WTC11 (cell line): Measurements from ENCODE around the gene C10orf71. TPM values are rescaled to one million over a fixed set of nuclear protein-coding genes. Genes with fewer than 3 reads are reported as not detected.

Source experiments
- ATAC-seq: fragments of 200-7000 bp; cut with Tn5 transposase; 2 replicates; pipeline ENCODE4 v1.10.0; 2021; ENCODE audit warnings: mild to moderate bottlenecking, moderate library complexity
- CTCF ChIA-PET: fragments of 300-600 bp; sonication (Branson Sonifier 250); formaldehyde crosslinking; loops from one replicate; lab custom pipeline; 2021; ENCODE audit warnings: antibody characterized with exemption; lab: Charles Lee
- POLR2A ChIA-PET: fragments of 350-600 bp; sonication (Branson Sonifier 250); formaldehyde crosslinking; loops from one replicate; lab custom pipeline; 2021; ENCODE audit warnings: antibody characterized with exemption; lab: Charles Lee
- DNase-seq: peaks from one replicate; pipeline ENCODE4 v3.0.0; 2021; ENCODE audit warnings: low spot score
- H3K27ac Mint-ChIP-seq: 2 replicates; pipeline ENCODE4 v1.8.0; 2021; ENCODE audit warnings: mixed read lengths
- H3K27me3 Mint-ChIP-seq: 2 replicates; pipeline ENCODE4 v1.8.0; 2021; ENCODE audit warnings: low read depth, mild to moderate bottlenecking, moderate library complexity, mixed read lengths
- H3K36me3 Mint-ChIP-seq: 2 replicates; pipeline ENCODE4 v1.8.0; 2021; ENCODE audit warnings: mixed read lengths
- H3K4me1 Mint-ChIP-seq: 2 replicates; pipeline ENCODE4 v1.8.0; 2022; ENCODE audit warnings: mixed read lengths
- H3K4me3 Mint-ChIP-seq: 2 replicates; pipeline ENCODE4 v1.8.0; 2021; ENCODE audit warnings: mild to moderate bottlenecking, moderate library complexity, mixed read lengths
- H3K9me3 Mint-ChIP-seq: 2 replicates; pipeline ENCODE4 v1.8.0; 2021; ENCODE audit warnings: mixed read lengths
- ELF4 ChIP-seq: sonication (generic); formaldehyde crosslinking; IDR thresholded peaks from 2 replicates; pipeline ENCODE4 v1.8.1; 2022; ENCODE audit warnings: low read depth, mild to moderate bottlenecking, moderate library complexity, missing genetic modification reagents
- FOXP1 ChIP-seq: sonication (generic); formaldehyde crosslinking; IDR thresholded peaks from 2 replicates; pipeline ENCODE4 v1.8.0; 2022; ENCODE audit warnings: missing genetic modification reagents, mild to moderate bottlenecking, moderate library complexity, borderline replicate concordance
- MYBL2 ChIP-seq: sonication (generic); formaldehyde crosslinking; IDR thresholded peaks from 2 replicates; pipeline ENCODE4 v1.8.1; 2023; ENCODE audit warnings: mild to moderate bottlenecking, moderate library complexity, missing genetic modification reagents
- NFYB ChIP-seq: sonication (generic); formaldehyde crosslinking; conservative IDR thresholded peaks from 2 replicates; pipeline ENCODE4 v1.8.0; 2022; ENCODE audit warnings: low read depth, missing genetic modification reagents
- PRRX2 ChIP-seq: fragments of 250-450 bp; sonication (Bioruptor Pico); IDR thresholded peaks from 2 replicates; pipeline ENCODE4 v1.8.0; 2021; ENCODE audit warnings: mild to moderate bottlenecking
- RELA ChIP-seq: sonication (generic); formaldehyde crosslinking; IDR thresholded peaks from 2 replicates; pipeline ENCODE4 v1.8.1; 2022; ENCODE audit warnings: missing genetic modification reagents, mild to moderate bottlenecking, borderline replicate concordance
- SMAD3 ChIP-seq: sonication (generic); formaldehyde crosslinking; IDR thresholded peaks from 2 replicates; pipeline ENCODE4 v1.8.0; 2022; ENCODE audit warnings: missing genetic modification reagents, mild to moderate bottlenecking, borderline replicate concordance
- SOX15 ChIP-seq: fragments of 250-450 bp; sonication (Bioruptor Pico); IDR thresholded peaks from 2 replicates; pipeline ENCODE4 v1.9.0; 2021; ENCODE audit warnings: mild to moderate bottlenecking
- TCF7 ChIP-seq: sonication (generic); formaldehyde crosslinking; IDR thresholded peaks from 2 replicates; pipeline ENCODE4 v1.8.0; 2022; ENCODE audit warnings: mild to moderate bottlenecking, low read depth, missing genetic modification reagents, moderate library complexity
- TEAD1 ChIP-seq: sonication (generic); formaldehyde crosslinking; IDR thresholded peaks from 2 replicates; pipeline ENCODE4 v1.8.0; 2022; ENCODE audit warnings: mild to moderate bottlenecking, missing genetic modification reagents
- ZNF138 ChIP-seq: sonication (generic); formaldehyde crosslinking; conservative IDR thresholded peaks from 2 replicates; pipeline ENCODE4 v1.8.1; 2022; ENCODE audit warnings: mild to moderate bottlenecking, moderate library complexity, missing genetic modification reagents
- ZNF317 ChIP-seq: sonication (generic); formaldehyde crosslinking; IDR thresholded peaks from 2 replicates; pipeline ENCODE4 v1.8.1; 2023; ENCODE audit warnings: low read depth, mild to moderate bottlenecking, moderate library complexity, missing genetic modification reagents, borderline replicate concordance
- ZNF416 ChIP-seq: fragments of 250-450 bp; sonication (Bioruptor Pico); IDR thresholded peaks from 2 replicates; pipeline ENCODE4 v1.9.0; 2021; ENCODE audit warnings: mild to moderate bottlenecking, inconsistent platforms
- total RNA-seq: library from RNA; stranded (reverse); gene quantifications from 3 replicates; pipeline ENCODE4 v1.2.3, GENCODE V29; 2021
- TF ChIP-seq, protein P1 (sequence below): fragments of 250-450 bp; sonication (Bioruptor Pico); conservative IDR thresholded peaks from 2 replicates; pipeline ENCODE4 v1.9.0; 2021; ENCODE audit warnings: mild to moderate bottlenecking
- TF ChIP-seq, protein P2 (sequence below): sonication (generic); formaldehyde crosslinking; IDR thresholded peaks from 2 replicates; pipeline ENCODE4 v1.8.0; 2023; ENCODE audit warnings: mild to moderate bottlenecking, missing genetic modification reagents
- TF ChIP-seq, protein P3 (sequence below): sonication (generic); formaldehyde crosslinking; IDR thresholded peaks from 2 replicates; pipeline ENCODE4 v1.8.1; 2023; ENCODE audit warnings: mild to moderate bottlenecking, moderate library complexity, missing genetic modification reagents
- TF ChIP-seq, protein P4 (sequence below): fragments of 200-600 bp; IDR thresholded peaks from 2 replicates; pipeline ENCODE4 v1.8.0; 2022; ENCODE audit warnings: antibody characterized with exemption
- TF ChIP-seq, protein P5 (sequence below): sonication (generic); formaldehyde crosslinking; IDR thresholded peaks from 2 replicates; pipeline ENCODE4 v1.8.1; 2022; ENCODE audit warnings: mild to moderate bottlenecking, missing genetic modification reagents, moderate library complexity, borderline replicate concordance

The C10orf71 gene
- total RNA-seq, 1 experiment from 2014 or later, result not detected

DNA sequence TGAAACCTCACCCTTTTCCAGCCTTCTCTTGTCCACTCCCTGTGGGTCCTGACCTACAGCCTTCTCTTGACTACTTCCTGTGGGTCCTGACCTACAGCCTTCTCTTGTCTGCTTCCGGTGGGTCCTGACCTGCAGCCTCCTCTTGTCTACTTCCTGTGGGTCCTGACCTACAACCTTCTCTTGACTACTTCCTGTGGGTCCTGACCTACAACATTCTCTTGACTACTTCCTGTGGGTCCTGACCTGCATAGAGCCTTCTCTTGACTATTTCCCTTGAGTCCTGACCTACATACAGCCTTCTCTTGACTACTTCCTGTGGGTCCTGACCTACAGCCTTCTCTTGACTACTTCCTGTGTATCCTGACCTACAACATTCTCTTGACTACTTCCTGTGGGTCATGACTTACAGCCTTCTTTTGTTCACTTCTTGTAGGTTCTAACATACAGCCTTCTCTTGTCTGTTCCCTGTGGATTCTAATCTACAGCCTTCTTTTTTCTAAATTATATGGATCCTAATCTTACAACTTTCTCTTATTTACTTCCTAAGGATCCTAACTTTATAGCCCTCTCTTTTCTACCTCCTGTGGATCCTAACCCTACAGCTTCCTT lies 36.5 kb downstream of the C10orf71 start:
- Mint-ChIP-seq H3K4me3 (no peak overlapping the region), H3K36me3 (no peaks in the 10 kb centered on the region), H3K27ac (no peak overlapping the region), H3K4me1 (no peaks in the 10 kb centered on the region; the same call in 1 of the 2 replicates), H3K9me3 (peaks cover 17% of the 10 kb centered on the region), H3K27me3 (no peaks in the 10 kb centered on the region; the same call in 1 of the 2 replicates)
- ATAC-seq (no peak), DNase-seq (no peak)
- CTCF ChIA-PET, result no interaction called here
- POLR2A ChIA-PET, result interaction anchor here (0.5 kb wide), 1 partner anchor 69 kb away, joined by 3 read pairs; no protein-coding TSS in a partner anchor
- TF ChIP-seq ELF4 (no peak), ZNF317 (CRISPR knock-in tag) (no peak), NFYB (CRISPR knock-in tag) (no peak), SOX15 (CRISPR knock-in tag) (no peak), FOXP1 (CRISPR knock-in tag) (no peak), ZNF138 (CRISPR knock-in tag) (no peak), PRRX2 (CRISPR knock-in tag) (no peak), TEAD1 (CRISPR knock-in tag) (no peak), RELA (CRISPR knock-in tag) (no peak), TCF7 (CRISPR knock-in tag) (no peak), MYBL2 (CRISPR knock-in tag) (no peak), SMAD3 (CRISPR knock-in tag) (no peak), ZNF416 (CRISPR knock-in tag) (no peak)
- TF ChIP-seq, protein P1, sequence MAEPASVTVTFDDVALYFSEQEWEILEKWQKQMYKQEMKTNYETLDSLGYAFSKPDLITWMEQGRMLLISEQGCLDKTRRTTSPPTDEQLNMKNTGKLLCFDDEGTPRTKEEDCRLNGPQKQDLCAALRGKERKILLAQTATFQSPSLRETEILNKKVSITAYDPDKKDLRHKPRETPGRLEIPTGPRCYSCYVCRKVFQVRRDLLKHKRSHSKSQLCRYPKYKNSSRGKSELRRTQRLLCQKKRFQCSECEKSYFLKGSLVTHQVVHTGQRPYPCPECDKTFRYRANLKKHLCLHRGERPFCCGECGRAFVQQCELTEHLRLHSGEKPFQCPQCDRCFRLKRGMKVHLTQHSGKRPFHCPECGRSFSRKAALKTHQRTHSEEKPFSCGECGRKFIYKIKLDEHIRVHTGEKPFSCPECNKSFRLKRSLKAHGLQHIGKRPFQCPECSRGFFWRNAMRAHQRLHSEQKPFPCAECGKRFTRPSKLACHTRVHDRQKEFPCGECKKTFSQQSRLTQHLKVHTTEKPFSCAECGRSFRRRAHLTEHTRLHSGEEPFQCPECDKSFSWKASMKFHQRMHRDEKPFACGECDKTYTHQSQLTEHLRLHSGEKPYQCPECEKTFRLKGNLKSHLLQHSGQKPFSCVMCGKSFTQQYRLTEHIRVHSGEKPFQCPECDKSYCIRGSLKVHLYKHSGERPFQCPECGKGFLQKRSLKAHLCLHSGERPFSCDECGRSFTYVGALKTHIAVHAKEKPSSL (CRISPR knock-in tag), result no peak
- TF ChIP-seq, protein P2, sequence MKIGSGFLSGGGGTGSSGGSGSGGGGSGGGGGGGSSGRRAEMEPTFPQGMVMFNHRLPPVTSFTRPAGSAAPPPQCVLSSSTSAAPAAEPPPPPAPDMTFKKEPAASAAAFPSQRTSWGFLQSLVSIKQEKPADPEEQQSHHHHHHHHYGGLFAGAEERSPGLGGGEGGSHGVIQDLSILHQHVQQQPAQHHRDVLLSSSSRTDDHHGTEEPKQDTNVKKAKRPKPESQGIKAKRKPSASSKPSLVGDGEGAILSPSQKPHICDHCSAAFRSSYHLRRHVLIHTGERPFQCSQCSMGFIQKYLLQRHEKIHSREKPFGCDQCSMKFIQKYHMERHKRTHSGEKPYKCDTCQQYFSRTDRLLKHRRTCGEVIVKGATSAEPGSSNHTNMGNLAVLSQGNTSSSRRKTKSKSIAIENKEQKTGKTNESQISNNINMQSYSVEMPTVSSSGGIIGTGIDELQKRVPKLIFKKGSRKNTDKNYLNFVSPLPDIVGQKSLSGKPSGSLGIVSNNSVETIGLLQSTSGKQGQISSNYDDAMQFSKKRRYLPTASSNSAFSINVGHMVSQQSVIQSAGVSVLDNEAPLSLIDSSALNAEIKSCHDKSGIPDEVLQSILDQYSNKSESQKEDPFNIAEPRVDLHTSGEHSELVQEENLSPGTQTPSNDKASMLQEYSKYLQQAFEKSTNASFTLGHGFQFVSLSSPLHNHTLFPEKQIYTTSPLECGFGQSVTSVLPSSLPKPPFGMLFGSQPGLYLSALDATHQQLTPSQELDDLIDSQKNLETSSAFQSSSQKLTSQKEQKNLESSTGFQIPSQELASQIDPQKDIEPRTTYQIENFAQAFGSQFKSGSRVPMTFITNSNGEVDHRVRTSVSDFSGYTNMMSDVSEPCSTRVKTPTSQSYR, result no peak
- TF ChIP-seq, protein P3, sequence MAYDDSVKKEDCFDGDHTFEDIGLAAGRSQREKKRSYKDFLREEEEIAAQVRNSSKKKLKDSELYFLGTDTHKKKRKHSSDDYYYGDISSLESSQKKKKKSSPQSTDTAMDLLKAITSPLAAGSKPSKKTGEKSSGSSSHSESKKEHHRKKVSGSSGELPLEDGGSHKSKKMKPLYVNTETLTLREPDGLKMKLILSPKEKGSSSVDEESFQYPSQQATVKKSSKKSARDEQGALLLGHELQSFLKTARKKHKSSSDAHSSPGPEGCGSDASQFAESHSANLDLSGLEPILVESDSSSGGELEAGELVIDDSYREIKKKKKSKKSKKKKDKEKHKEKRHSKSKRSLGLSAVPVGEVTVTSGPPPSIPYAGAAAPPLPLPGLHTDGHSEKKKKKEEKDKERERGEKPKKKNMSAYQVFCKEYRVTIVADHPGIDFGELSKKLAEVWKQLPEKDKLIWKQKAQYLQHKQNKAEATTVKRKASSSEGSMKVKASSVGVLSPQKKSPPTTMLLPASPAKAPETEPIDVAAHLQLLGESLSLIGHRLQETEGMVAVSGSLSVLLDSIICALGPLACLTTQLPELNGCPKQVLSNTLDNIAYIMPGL, result no peak
- TF ChIP-seq, protein P4, sequence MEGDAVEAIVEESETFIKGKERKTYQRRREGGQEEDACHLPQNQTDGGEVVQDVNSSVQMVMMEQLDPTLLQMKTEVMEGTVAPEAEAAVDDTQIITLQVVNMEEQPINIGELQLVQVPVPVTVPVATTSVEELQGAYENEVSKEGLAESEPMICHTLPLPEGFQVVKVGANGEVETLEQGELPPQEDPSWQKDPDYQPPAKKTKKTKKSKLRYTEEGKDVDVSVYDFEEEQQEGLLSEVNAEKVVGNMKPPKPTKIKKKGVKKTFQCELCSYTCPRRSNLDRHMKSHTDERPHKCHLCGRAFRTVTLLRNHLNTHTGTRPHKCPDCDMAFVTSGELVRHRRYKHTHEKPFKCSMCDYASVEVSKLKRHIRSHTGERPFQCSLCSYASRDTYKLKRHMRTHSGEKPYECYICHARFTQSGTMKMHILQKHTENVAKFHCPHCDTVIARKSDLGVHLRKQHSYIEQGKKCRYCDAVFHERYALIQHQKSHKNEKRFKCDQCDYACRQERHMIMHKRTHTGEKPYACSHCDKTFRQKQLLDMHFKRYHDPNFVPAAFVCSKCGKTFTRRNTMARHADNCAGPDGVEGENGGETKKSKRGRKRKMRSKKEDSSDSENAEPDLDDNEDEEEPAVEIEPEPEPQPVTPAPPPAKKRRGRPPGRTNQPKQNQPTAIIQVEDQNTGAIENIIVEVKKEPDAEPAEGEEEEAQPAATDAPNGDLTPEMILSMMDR, result no peak
- TF ChIP-seq, protein P5, sequence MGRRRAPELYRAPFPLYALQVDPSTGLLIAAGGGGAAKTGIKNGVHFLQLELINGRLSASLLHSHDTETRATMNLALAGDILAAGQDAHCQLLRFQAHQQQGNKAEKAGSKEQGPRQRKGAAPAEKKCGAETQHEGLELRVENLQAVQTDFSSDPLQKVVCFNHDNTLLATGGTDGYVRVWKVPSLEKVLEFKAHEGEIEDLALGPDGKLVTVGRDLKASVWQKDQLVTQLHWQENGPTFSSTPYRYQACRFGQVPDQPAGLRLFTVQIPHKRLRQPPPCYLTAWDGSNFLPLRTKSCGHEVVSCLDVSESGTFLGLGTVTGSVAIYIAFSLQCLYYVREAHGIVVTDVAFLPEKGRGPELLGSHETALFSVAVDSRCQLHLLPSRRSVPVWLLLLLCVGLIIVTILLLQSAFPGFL, result no peak
